Activated naive CD4-positive, alpha-beta T cell treated with anti-CD3 and anti-CD28 coated beads, Interleukin-2, amount 50 U/mL, for 16 hours (primary cell): ENCODE measurements around the gene DENND1B.
"Not testable (repeated sequence)": the region's sequence is repeated elsewhere in the genome, so short reads cannot be mapped to it uniquely, and the experiment has no call there.

Experiments
- DNase-seq: peaks from one replicate; pipeline ENCODE4 v3.0.0-alpha.2; 2020

Gene DENND1B

GRCh38 chr1:197782722-197783360, 7.6 kb upstream of the DENND1B start:
- no peak for DNase-seq

GRCh38 chr1:197781968-197782721, 6.9 kb upstream of the DENND1B start:
- no peak for DNase-seq

- DNase-seq, result no peak
Measured at GRCh38 chr1:197779921-197780320, 4.6 kb upstream of the DENND1B start.

- no peak for DNase-seq
Measured at GRCh38 chr1:197778366-197778945, 3.2 kb upstream of the DENND1B start.

GRCh38 chr1:197776351-197777105, 1.2 kb upstream of the DENND1B start:
- DNase-seq, result peak; percentile 32

GRCh38 chr1:197774466-197775281, 606 bp downstream of the DENND1B start:
- peak; percentile 64 for DNase-seq

GRCh38 chr1:197773856-197774255, 1.4 kb downstream of the DENND1B start:
- no peak for DNase-seq

- no peak for DNase-seq
Measured at GRCh38 chr1:197771904-197772556, 3.2 kb downstream of the DENND1B start.

GRCh38 chr1:197771386-197771785, 3.9 kb downstream of the DENND1B start:
- DNase-seq, result no peak

GRCh38 chr1:197770243-197770642, 5.0 kb downstream of the DENND1B start:
- no peak for DNase-seq

GRCh38 chr1:197769287-197769686, 6.0 kb downstream of the DENND1B start:
- DNase-seq, result no peak

GRCh38 chr1:197768014-197768805, 7.1 kb downstream of the DENND1B start:
- DNase-seq, result no peak

GRCh38 chr1:197763769-197764168, 11.5 kb downstream of the DENND1B start:
- no peak for DNase-seq

GRCh38 chr1:197763307-197763706, 12.0 kb downstream of the DENND1B start:
- no peak for DNase-seq

- no peak for DNase-seq
Measured at GRCh38 chr1:197761654-197762053, 13.6 kb downstream of the DENND1B start.

- DNase-seq, result not testable (repeated sequence)
Measured at GRCh38 chr1:197755553-197755952, 19.7 kb downstream of the DENND1B start.

- not testable (repeated sequence) for DNase-seq
Measured at GRCh38 chr1:197752652-197753164, 22.6 kb downstream of the DENND1B start.

GRCh38 chr1:197750366-197750765, 24.9 kb downstream of the DENND1B start:
- no peak for DNase-seq

GRCh38 chr1:197745911-197746310, 29.4 kb downstream of the DENND1B start:
- DNase-seq, result no peak

GRCh38 chr1:197744979-197745378, 30.3 kb downstream of the DENND1B start:
- no peak for DNase-seq

GRCh38 chr1:197743578-197743977, 31.7 kb downstream of the DENND1B start:
- DNase-seq, result no peak
